SHP77 (cell line): ENCODE measurements around the gene NRROS.
"Not testable (repeated sequence)": the region's sequence is repeated elsewhere in the genome, so short reads cannot be mapped to it uniquely, and the experiment has no call there.

Experiments used
- DNase-seq, 2 experiments: peaks; one replicate each; lab custom pipeline; 2025; lab: John Stamatoyannopoulos, UW

The NRROS gene

GRCh38 chr3:196639483-196640296, at the start of gene NRROS:
NRROS (plus strand) TSS chr3:196639694; CDS start chr3:196654540, 14,846 bp downstream.
- DNase-seq = peak in 1 of 2 experiments; percentile 22

GRCh38 chr3:196590279-196590678, 49.2 kb upstream of the NRROS start:
- DNase-seq = no peak

- peak in 1 of 2 experiments; percentile 1 for DNase-seq
Observed at GRCh38 chr3:196596355-196596754, 43.1 kb upstream of the NRROS start.

- DNase-seq = not testable (repeated sequence)
Observed at GRCh38 chr3:196597971-196598733, 41.3 kb upstream of the NRROS start.

- no peak for DNase-seq
Observed at GRCh38 chr3:196599734-196600128, 39.8 kb upstream of the NRROS start.

- DNase-seq = no peak
Observed at GRCh38 chr3:196600359-196600758, 39.1 kb upstream of the NRROS start.

GRCh38 chr3:196602673-196603072, 36.8 kb upstream of the NRROS start:
- no peak for DNase-seq

- no peak for DNase-seq
Observed at GRCh38 chr3:196603683-196604082, 35.8 kb upstream of the NRROS start.

GRCh38 chr3:196604548-196604947, 34.9 kb upstream of the NRROS start:
- DNase-seq = no peak

- DNase-seq = no peak
Observed at GRCh38 chr3:196608693-196609092, 30.8 kb upstream of the NRROS start.

GRCh38 chr3:196609343-196609775, 30.1 kb upstream of the NRROS start:
- DNase-seq = peak; percentile 49 to 59

GRCh38 chr3:196609805-196610515, 29.5 kb upstream of the NRROS start:
- no peak for DNase-seq

- DNase-seq = no peak
Observed at GRCh38 chr3:196611761-196612483, 27.6 kb upstream of the NRROS start.

- not testable (repeated sequence) for DNase-seq
Observed at GRCh38 chr3:196615234-196615633, 24.3 kb upstream of the NRROS start.

- DNase-seq = no peak
Observed at GRCh38 chr3:196617256-196617655, 22.2 kb upstream of the NRROS start.

GRCh38 chr3:196619223-196619622, 20.3 kb upstream of the NRROS start:
- DNase-seq = no peak

- not testable (repeated sequence) for DNase-seq
Observed at GRCh38 chr3:196619627-196620026, 19.9 kb upstream of the NRROS start.

- no peak for DNase-seq
Observed at GRCh38 chr3:196620161-196620604, 19.3 kb upstream of the NRROS start.

GRCh38 chr3:196620684-196621083, 18.8 kb upstream of the NRROS start:
- no peak for DNase-seq

- no peak for DNase-seq
Observed at GRCh38 chr3:196621611-196622010, 17.9 kb upstream of the NRROS start.

- DNase-seq = no peak
Observed at GRCh38 chr3:196624067-196624790, 15.3 kb upstream of the NRROS start.
